Loucy (cell line): Measurements from ENCODE around the gene KMT2E.

ENCODE experiments used
- CTCF ChIP-seq: fragments of 200-600 bp; sonication (generic); conservative IDR thresholded peaks from 2 replicates; pipeline ENCODE4 v1.5.1; 2014; ENCODE audit warnings: mild to moderate bottlenecking, antibody characterized with exemption, low read length
- EZH2phosphoT487 ChIP-seq: fragments of 200-600 bp; IDR thresholded peaks from 2 replicates; pipeline ENCODE4 v1.6.1; 2018; ENCODE audit warnings: antibody characterized with exemption, mild to moderate bottlenecking, moderate library complexity, borderline replicate concordance

GRCh38 chr7:105000927-105001336 lies 13.1 kb upstream of the KMT2E start:
- no peak for TF ChIP-seq CTCF
- TF ChIP-seq EZH2phosphoT487 = no peak
